Measurements from ENCODE around the gene YBX2. TPM values are rescaled to one million over a fixed set of nuclear protein-coding genes. Genes with fewer than 3 reads are reported as not detected.
A peak's percentile ranks its signal among the peaks of the same experiment; 100 is the strongest.

The YBX2 gene
- total RNA-seq, 1 experiment from 2014 or later, result 24.0 TPM

DNA sequence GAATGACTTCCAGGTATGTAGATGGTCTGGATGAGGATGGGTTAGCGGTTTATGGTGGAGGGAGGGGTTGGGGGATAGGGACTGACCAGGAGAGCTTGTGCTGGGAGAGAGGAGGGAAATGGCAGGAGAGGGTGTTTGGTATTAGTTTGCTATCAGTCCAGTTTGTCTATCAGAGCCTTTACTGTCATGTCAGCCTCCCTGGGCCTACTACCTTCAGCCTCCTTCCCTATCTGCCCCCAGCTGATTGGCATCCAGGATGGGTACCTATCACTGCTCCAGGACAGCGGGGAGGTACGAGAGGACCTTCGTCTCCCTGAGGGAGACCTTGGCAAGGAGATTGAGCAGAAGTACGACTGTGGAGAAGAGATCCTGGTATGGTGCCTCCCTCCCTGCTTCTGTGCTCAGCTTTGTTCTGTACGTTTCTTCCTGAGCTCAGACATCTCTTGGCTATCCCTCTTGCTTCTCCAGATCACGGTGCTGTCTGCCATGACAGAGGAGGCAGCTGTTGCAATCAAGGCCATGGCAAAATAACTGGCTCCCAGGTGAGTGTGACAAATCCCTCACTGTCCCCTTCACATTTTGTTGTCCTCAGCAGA is 16.8 kb upstream of the YBX2 start:
- no peaks in the 10 kb centered on the region for H4K20me1 ChIP-seq (ENCODE audit: control insufficient read depth, insufficient read depth, insufficient read length)
- no peak overlapping the region; a peak in 1 of 5 replicates for H3K4me3 Mint-ChIP-seq
- H3K27ac Mint-ChIP-seq, result peak overlapping the region in 2 of 3 experiments; percentile 52 to 57; a peak in 3 of 7 replicates
- H3K9me3 ChIP-seq (ENCODE audit: control insufficient read depth, low read depth, low read length), result no peaks in the 10 kb centered on the region
- no peak overlapping the region for H4K8ac ChIP-seq (replicated peaks; ENCODE audit: insufficient read length, low read depth, low read length)
- H3K79me2 ChIP-seq (ENCODE audit: insufficient read depth, low read length), result peaks cover 21% of the 10 kb centered on the region
- H2AFZ ChIP-seq (ENCODE audit: low read length), result no peak overlapping the region
- H4K5ac ChIP-seq (ENCODE audit: insufficient read length, low read depth, low read length), result no peak overlapping the region
- no peak for DNase-seq
- no peak overlapping the region for H3K23ac ChIP-seq (ENCODE audit: insufficient read length, low read depth, low read length)
- H3K4ac ChIP-seq (ENCODE audit: low read depth, low read length), result no peak overlapping the region
- no peak overlapping the region for H2BK5ac ChIP-seq (ENCODE audit: insufficient read length, low read length)
- H3K4me1 Mint-ChIP-seq, result peaks cover 39 to 41% of the 10 kb centered on the region in 2 experiments
- no peak overlapping the region for H3K4me2 ChIP-seq (ENCODE audit: insufficient read depth, insufficient read length, low read length)
- TF ChIP-seq, protein P1, sequence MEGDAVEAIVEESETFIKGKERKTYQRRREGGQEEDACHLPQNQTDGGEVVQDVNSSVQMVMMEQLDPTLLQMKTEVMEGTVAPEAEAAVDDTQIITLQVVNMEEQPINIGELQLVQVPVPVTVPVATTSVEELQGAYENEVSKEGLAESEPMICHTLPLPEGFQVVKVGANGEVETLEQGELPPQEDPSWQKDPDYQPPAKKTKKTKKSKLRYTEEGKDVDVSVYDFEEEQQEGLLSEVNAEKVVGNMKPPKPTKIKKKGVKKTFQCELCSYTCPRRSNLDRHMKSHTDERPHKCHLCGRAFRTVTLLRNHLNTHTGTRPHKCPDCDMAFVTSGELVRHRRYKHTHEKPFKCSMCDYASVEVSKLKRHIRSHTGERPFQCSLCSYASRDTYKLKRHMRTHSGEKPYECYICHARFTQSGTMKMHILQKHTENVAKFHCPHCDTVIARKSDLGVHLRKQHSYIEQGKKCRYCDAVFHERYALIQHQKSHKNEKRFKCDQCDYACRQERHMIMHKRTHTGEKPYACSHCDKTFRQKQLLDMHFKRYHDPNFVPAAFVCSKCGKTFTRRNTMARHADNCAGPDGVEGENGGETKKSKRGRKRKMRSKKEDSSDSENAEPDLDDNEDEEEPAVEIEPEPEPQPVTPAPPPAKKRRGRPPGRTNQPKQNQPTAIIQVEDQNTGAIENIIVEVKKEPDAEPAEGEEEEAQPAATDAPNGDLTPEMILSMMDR (conservative IDR thresholded peaks at IDR 0.05), result no peak
- H3K27me3 Mint-ChIP-seq (ENCODE audit: low read depth), result no peaks in the 10 kb centered on the region; the same call in none of the 2 replicates
- H3K9me3 Mint-ChIP-seq, result peaks cover 0 to 3% of the 10 kb centered on the region in 2 experiments; a peak in 1 of 5 replicates
- peaks cover 2% of the 10 kb centered on the region; the same call in 1 of the 2 replicates for H3K4me1 ChIP-seq (ENCODE audit: insufficient read depth, low read length)
- H2BK12ac ChIP-seq (ENCODE audit: insufficient read length, low read depth, low read length), result no peak overlapping the region
- H3K14ac ChIP-seq (ENCODE audit: insufficient read depth, low read length), result no peak overlapping the region
- no peak overlapping the region for H3K18ac ChIP-seq (ENCODE audit: insufficient read length, low read depth, low read length)
- H3K23me2 ChIP-seq (ENCODE audit: insufficient read length, low read depth, low read length, poor library complexity, severe bottlenecking), result peaks cover 19% of the 10 kb centered on the region
- H3K79me1 ChIP-seq (ENCODE audit: insufficient read depth, low read depth, low read length, poor library complexity, severe bottlenecking), result no peaks in the 10 kb centered on the region
- H3K56ac ChIP-seq (ENCODE audit: insufficient read length, low read depth, low read length), result no peak overlapping the region
- H3K36me3 Mint-ChIP-seq (ENCODE audit: insufficient read depth in 1 of 3, low read depth in 3 of 3), result peaks cover 47 to 65% (median 57%) of the 10 kb centered on the region in 3 experiments
- H3T11ph ChIP-seq (ENCODE audit: low read length), result no peak overlapping the region
- no peak overlapping the region for H3K9ac ChIP-seq (ENCODE audit: extremely low read depth, insufficient read length, low read length)
- no peak overlapping the region for H2BK20ac ChIP-seq (ENCODE audit: low read depth, low read length, poor library complexity, severe bottlenecking)
- H2BK15ac ChIP-seq (ENCODE audit: low read depth, low read length), result no peak overlapping the region
- no peak overlapping the region for H3K27ac ChIP-seq (ENCODE audit: insufficient read length, low read depth, low read length)
- no peak overlapping the region for H2AK5ac ChIP-seq (ENCODE audit: insufficient read length, low read length)
- H4K91ac ChIP-seq (ENCODE audit: insufficient read length, low read depth, low read length), result no peak overlapping the region
- no peaks in the 10 kb centered on the region for H3K27me3 ChIP-seq (ENCODE audit: insufficient read depth, low read length)
- no CpG with 5 or more reads among the region's 7 CpGs for WGBS (ENCODE audit: extremely low coverage, insufficient read length, low lambda C conversion rate)
- H2BK120ac ChIP-seq (ENCODE audit: low read depth, low read length, poor library complexity, severe bottlenecking), result no peak overlapping the region

All from H9 (cell line).